NOMO-1 (cell line): ENCODE measurements around the gene S1PR5.
"Not testable (repeated sequence)": the region's sequence is repeated elsewhere in the genome, so short reads cannot be mapped to it uniquely, and the experiment has no call there.

ENCODE experiments used
- DNase-seq, 2 experiments: peaks; one replicate each; lab custom pipeline; 2025; ENCODE audit not compliant: unreplicated experiment in 2 of 2; lab: John Stamatoyannopoulos, UW

Gene S1PR5, protein sequence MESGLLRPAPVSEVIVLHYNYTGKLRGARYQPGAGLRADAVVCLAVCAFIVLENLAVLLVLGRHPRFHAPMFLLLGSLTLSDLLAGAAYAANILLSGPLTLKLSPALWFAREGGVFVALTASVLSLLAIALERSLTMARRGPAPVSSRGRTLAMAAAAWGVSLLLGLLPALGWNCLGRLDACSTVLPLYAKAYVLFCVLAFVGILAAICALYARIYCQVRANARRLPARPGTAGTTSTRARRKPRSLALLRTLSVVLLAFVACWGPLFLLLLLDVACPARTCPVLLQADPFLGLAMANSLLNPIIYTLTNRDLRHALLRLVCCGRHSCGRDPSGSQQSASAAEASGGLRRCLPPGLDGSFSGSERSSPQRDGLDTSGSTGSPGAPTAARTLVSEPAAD

DNA sequence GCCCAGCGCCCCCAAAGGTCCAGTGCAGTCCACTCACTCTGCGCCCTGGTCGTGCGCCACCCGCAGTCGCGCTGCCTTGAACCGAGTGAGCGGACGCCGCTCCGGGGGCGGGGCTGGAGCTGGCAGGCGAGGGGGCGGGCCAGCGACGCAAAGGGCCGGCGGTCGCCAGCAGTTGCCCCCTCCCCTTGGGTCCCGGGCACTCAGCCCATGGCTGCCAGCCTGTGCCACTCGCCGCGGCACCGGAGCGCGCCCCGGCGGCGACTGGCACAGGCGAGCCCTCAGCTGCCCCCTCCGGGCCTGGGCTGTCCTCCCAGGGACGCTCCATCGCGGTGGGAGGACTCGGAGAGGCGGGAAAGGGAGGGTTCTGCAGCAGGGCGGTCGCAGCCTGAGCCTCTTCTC lies at the start of gene S1PR5:
Gene S1PR5, minus strand, starts transcription at position 87 of the 399 bp plus-strand sequence. CDS start 2,436 bp downstream, outside the sequence.
- DNase-seq: no peak

DNA sequence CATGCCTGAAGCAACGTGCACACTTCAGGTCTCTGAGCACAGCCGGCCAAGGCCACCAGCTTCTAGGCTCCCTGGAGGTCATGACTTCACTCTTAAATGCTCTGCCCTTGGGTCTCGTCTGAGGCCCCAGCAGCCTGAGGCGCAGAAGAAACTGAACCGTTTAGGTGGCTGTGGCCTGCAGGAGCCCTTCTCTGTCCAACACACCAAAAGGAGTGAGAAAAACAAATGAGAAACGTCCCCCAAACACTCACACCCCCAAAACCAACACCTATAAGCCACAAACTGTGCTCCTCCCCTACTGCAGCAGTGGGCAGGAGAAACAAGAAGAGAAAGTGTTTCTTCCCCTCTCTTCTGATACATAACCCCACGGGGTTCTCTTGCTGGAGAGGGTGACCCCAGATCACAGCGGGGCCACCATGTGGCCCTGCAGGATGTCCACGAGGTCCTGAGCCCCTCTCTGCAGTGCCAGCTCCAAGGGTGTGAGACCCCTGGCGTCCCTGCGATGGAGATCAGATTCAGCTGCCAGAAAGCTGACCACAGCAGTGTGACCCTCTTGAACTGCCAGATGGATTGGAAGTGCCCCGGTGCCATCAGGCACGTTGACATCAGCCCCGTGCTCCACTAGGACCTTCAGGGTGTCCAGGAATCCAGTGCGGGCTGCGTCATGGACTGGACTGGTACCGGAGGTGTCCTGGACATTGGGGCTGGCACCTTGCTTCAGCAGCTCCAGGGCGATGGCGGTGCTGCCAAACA lies 49.6 kb upstream of the S1PR5 start:
- peak; percentile 77 to 78 for DNase-seq

DNA sequence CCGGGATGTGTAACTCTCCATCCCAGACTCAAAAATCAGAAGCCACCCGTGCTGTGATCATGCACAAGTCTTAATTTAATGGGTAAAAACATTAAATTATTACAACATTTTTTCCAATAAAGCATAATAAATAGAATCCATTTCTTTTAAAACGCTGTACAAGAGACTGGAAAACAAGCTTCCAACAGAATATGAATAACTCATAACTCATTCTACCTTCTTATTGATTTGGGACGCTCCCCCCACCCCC lies 49.1 kb upstream of the S1PR5 start:
- DNase-seq: no peak

DNA sequence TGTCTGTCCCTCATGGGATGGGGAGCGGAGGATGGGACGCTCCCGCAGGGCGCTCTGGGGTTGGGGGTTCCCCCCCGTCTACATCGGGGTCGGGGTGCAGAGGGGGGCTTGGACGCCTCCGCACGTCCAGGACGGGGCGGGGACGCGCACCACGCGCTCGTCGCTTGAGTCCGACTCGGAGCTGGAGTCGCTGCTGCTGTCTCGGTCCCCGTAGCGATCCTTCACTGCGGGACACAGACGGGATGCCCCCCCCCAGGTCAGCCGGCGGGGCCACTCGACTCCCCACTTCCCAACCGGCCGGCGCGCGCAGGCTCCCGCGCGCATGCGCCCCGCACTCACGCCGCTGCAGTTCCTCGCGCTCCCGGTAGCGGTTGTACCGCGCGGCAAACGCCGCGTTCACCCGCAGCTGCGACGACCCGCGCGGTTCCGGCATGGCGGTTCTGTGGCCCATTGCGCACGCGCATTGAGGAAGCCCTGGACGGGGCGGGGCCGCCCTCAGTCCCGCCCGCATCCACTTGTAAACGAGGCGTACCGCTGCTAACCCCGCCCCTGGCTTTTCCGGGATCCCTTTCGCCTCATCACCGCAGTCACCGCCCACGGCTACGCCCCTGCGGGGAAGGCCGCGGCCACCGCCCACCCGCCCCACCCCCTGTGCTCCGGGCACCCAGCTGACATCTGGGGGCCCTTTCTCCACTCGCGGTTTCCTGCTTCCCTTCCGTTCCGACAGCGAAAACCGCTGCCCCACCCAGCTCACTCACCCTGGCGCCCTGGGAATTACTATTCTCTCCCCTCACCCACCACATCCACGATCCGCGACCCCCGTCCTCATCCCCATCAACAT lies 48.5 kb upstream of the S1PR5 start, which contains the start of gene KRI1:
Gene KRI1, minus strand, starts transcription at position 444 of the 841 bp plus-strand sequence. Its CDS starts 11 bp downstream, at position 433.
- peak; percentile 98 for DNase-seq

DNA sequence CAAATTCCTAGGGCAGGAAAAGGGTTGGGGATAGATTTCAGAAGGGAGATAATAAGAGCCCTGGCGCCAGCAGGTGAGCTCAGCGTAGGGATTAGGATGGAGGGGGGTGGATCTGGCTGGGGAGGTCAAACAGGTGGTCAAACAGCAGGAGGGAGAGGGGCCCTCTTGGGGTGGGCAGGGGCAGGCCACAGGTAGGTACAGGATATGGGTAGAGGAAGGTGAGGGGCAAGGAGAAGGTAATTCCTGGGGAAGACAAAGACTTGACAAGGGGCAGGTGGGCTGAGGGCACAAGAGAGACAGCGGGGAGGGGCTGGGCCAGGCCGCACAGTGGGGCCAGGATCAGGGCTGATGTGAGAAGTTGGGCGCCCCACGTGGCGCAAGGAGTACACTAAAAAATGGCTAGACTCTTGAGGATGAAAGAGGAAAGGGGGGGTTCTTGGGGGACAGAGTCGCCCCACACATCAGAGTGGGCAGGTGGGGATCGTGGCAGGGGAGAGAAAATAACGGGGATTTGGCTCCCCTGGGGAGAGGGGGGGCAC lies 47.9 kb upstream of the S1PR5 start:
- DNase-seq: peak; percentile 47 to 70

DNA sequence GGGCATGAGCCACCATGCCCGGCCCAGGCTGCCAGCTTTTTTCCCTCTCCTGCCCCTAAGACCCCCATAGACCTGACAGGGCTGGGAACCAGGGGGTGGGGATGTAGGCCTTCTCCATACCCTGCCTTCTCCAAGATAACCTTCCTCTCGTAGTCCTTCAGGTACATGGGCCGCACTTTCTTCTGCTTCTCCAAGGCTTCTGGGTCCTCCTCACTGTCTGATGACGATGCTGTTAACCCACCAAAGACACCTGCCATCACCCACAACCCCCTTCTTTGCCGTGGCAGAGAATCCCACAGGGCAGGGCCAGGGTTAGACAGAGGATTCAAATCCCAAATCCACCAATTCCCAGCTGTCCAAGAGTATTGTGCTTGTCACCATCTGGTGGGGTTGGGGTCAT lies 45.4 kb upstream of the S1PR5 start:
- no peak for DNase-seq

DNA sequence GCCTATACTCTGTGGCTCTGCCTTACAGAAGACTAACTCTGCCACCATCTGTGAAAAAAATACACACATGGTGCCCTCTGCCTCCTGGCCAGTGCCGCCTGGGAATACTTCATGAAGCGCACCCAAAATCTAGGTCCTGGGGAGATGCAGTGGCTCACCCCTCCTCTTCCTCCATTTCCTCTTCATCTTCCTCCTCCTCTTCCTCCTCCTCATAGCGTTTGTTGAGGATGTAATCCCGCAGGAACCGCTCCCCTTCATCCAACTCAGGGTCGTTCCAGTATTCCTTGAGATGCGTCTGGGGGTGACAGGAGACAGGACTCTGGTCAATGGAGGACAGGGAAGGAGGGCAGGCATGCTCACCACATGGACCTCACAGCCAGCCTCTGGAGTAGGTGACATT lies 42.9 kb upstream of the S1PR5 start:
- DNase-seq: no peak

DNA sequence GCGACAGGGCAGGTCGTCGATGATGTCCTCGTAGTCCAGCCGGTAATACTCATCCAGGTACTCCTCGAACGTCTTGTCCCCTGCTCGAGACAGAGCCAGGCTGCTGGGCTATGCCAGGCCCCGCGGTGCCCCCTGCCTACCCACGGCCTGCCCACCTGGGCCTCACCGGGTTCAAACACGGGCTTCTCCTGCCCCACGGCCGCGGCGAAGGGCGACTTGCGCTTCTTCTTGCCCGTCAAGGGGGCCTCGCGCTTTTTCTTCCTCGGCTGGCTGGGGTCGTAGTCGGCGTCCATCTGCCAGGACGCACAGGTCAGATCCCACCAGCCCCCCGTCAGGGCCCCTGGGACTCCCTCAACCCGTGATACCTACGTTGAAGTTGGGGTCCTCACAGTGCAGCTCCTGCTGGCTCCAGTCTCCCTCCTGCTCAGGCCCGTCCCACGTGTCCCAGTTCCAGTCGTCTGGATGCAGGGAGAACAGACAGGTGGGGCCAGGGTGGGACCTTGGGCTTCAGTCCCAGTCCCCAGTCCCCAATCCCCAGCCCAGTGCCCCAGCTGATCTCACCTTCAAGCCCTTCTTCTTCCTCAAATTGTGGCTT lies 40.5 kb upstream of the S1PR5 start:
- no peak for DNase-seq

DNA sequence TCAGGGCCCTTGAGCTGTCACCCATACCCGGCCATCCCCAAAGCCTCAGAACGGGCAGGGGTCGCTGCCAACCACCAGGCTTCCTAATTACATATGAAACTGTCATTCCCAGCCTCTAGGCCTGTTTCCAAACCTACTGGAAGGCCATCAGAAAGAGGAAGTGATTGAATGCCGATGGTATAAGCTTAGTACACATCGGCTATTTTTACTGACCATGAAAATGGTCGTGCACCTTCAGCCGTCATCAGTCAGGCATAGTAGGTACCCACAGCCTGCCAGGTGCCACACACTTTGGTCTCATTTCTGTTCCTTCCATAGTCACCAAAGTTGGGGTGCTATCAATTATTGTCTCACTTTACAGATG lies 38.3 kb upstream of the S1PR5 start:
- DNase-seq: no peak

DNA sequence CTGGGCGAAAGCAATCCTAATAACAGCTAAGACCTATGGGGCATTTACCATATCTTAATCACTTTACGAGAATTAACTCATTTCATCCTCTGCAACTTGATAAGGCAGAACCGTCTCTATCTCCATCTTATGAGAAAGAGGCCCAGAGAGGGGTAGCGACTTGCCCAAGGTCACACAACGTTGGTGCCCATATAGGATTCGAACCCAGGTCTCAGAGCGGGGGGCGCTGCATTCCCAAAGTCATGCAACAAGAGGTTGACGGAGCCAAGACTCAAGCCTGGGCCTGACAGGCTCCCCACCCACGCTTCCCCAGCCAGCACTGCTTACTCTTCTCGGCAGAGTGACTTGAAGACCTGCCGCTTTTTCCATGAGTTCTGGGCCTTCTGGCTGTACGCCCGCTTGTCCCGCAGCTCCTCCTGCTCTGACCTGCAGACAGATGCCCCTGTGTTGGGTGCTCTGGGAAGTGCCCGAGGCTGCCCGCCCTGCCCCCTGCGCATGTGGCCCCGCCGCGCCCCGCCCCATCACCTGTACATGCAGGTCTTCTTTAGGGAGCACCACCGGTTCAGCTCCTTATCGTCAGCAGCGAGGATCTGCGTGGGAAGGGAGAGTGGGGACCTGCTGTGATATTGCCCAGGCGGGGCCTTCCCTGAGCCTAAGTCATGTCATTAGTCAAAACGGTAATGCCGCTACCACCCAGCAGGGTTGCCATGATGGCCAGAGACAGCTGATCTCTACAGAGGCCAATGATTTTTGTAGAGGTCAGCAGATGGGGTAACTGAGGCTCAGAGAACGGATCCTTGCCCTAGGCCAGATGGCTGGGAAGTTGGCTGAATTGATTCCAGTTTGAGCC lies 37.7 kb upstream of the S1PR5 start:
- no peak for DNase-seq

DNA sequence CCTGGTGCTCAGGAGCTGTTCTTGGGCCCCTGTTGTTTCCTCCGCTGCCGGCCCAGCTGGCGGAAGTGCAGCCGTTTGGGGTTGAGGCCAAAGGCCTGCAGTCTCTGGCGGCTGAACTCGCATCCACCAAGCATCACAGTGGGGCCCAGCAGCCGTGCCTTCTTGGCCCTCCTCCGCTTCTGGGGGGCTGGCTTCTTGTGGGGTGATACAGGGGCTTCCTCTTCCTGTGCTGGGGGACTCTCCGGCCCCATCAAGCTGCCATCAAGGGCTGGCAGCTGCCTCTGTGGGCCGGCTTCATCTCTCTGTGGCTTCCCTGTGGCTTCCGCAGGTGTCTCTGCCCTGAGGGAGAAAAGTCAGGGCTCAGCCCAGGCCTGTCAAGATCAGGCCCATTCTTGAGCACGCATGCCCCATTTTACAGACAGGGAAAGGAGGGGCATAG lies 36.7 kb upstream of the S1PR5 start:
- no peak for DNase-seq

DNA sequence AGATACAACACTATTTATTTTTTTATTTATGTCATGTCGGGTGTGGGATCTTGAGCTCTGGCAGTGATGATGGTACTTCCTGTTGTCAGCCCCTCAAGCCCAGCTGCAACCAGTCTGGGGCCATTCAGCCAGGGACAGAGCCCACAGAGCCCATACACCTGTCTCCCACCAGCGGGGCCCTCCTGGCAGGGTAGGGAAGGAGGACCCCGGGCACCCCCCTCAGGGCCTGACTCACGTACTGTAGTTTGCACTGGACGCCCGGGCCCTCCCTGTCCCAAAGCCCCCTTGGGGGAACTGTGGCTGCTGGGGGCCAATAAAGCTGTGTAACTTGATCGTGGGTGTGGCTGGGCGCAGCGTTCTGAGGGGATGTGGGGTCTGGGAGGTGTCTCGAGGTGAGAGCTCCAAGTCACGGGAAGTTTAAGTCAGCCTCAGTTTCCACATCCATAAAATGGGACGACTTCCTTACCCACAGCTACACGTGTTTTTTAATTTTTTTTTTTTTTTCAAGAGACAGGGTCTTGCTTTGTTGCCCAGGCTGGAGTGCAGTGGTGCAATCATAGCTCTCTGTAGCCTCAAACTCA lies 35.9 kb upstream of the S1PR5 start:
- DNase-seq: no peak

DNA sequence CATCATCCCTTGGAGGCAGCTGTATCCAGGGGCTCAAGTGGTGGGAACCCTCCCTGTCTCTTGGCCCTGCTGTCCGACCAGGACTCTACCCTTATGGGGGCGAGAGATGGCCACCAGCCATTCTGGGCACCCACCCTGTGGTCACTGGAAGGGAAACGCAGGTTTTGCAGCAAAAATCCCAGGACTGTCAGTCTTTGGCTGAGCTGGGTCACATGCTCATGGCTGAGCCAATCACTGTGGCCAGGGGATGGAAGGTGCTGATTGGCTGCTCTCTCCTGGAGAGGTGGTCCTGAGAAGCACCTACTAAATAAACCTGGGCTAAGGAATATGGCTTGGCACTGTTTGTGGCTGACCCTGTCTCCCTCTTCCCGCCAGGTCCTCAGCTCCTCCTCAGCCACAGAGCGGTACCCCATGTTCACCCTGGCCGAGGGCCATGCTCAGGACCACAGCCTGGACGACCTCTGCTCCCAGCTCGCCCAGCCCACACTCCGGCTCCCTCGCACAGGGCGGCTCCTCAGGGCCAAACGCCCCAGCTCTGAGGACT lies 35.3 kb upstream of the S1PR5 start:
- DNase-seq: no peak

DNA sequence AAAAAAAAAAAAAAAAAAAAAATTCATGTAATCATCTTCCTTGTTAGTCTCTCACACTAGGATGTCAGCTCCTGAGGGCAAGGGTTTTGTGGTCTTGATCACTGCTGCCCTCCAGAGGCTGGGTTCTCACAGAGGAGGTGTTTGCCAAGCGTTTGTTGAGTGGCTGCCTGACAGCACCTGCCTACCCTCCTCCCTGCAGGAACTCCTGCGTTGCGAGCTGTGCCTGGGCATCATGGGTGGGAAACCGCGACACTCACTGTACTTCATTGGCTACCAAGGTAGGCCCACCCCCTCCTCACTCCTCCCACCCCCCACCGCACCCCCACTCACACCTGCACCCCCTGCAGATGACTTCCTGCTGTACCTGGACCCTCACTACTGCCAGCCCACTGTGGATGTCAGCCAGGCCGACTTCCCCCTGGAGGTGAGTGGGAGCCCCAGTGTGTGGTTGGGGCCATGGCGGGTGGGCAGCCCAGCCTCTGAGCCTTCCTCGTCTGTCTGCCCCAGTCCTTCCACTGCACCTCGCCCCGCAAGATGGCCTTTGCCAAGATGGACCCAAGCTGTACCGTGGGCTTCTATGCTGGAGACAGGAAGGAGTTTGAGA lies 34.6 kb upstream of the S1PR5 start:
- DNase-seq: peak; percentile 52 to 63

DNA sequence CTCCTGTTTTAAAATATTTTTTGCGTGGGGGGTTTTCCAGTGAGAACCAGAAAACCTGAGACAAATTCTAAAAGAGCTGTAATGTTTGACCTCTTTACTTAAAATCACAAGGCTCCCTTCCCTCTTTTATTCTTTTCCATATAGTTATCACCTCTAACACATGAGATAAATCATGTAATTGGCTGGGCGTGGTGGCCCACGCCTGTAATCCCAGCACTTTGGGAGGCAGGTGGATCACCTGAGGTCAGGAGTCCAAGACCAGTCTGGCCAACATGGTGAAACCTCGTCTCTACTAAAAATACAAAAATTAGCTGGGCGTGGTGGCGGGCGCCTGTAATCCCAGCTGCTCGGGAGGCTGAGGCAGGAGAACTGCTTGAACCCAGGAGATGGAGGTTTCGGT lies 33.8 kb upstream of the S1PR5 start:
- not testable (repeated sequence) for DNase-seq

DNA sequence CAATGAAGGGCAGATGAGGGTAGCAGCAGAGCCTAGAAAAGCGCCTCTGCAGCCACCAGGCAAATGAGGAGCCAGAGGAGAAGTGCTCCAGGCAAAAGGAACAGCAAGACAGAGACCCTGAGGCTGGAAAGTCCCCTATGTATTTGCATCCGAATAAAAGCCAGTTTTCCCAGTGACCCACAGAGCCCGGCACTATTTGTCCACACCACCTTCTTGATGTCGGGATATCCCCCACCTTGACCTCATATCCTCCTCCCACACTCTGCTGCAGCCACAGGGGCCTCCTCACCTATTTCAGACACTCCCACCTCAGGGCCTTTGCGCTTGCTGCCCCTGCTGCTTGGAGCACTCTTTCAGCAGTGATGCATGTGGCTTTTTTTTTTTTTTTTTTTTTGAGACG lies 33.1 kb upstream of the S1PR5 start:
- DNase-seq: no peak

DNA sequence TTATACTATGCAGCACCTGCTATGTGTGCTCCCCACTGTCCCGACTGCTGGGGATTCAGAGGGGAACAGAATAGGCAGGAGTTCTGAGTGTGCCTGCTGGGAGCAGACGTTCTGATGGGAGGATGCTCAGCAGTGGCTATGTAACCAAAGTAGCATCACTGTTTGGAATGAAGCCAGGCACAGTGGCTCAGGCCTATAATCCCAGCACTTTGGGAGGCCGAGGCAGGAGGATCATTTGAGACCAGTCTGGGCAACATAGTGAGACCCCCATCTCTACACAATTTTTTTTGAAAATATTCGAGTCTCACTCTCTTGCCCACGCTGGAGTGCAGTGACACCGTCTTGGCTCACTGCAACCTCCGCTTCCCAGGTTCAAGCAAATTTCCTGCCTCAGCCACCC lies 32.5 kb upstream of the S1PR5 start:
- no peak for DNase-seq

DNA sequence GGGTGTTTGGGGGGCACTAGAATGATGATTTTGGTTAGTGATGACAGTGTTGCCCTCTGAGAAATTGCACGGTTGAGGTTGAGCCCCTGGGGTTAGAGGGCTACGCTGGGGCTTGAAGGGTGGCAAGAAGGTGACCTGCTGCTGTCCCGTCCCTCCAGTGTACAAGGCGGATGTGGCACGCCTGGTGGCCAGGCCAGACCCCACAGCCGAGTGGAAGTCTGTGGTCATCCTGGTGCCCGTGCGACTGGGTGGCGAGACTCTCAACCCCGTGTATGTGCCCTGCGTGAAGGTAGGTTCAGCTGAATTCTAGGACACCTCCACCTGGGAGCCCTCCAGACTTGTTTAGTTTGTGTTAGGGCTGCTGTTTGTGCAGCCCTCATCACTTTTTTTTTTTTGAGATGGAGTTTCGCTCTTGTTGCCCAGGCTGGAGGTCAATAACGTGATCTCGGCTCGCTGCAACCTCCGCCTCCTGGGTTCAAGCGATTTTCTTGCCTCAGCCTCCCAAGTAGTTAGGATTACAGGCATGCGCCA lies 31.6 kb upstream of the S1PR5 start:
- DNase-seq: no peak

DNA sequence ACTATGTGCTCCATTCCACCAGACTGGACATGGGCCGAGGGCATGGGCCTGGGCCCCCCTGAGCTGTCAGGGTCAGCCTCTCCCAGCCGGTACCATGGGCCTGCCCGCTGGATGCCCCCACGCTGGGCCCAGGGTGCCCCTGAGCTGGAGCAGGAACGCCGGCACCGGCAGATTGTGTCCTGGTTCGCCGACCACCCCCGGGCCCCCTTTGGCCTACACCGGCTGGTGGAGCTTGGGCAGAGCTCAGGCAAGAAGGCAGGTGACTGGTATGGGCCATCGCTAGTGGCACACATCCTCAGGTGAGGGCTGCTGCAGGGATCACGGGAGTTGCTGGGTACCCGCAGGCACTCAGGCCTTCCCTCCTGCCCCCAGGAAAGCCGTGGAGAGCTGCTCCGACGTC lies 29.6 kb upstream of the S1PR5 start:
- no peak for DNase-seq
